NCI-H69 (cell line): ENCODE results near the gene TTF1.

Source experiments
- DNase-seq: peaks from one replicate; lab custom pipeline; 2025; lab: John Stamatoyannopoulos, UW

Gene TTF1, protein sequence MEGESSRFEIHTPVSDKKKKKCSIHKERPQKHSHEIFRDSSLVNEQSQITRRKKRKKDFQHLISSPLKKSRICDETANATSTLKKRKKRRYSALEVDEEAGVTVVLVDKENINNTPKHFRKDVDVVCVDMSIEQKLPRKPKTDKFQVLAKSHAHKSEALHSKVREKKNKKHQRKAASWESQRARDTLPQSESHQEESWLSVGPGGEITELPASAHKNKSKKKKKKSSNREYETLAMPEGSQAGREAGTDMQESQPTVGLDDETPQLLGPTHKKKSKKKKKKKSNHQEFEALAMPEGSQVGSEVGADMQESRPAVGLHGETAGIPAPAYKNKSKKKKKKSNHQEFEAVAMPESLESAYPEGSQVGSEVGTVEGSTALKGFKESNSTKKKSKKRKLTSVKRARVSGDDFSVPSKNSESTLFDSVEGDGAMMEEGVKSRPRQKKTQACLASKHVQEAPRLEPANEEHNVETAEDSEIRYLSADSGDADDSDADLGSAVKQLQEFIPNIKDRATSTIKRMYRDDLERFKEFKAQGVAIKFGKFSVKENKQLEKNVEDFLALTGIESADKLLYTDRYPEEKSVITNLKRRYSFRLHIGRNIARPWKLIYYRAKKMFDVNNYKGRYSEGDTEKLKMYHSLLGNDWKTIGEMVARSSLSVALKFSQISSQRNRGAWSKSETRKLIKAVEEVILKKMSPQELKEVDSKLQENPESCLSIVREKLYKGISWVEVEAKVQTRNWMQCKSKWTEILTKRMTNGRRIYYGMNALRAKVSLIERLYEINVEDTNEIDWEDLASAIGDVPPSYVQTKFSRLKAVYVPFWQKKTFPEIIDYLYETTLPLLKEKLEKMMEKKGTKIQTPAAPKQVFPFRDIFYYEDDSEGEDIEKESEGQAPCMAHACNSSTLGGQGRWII

DNA sequence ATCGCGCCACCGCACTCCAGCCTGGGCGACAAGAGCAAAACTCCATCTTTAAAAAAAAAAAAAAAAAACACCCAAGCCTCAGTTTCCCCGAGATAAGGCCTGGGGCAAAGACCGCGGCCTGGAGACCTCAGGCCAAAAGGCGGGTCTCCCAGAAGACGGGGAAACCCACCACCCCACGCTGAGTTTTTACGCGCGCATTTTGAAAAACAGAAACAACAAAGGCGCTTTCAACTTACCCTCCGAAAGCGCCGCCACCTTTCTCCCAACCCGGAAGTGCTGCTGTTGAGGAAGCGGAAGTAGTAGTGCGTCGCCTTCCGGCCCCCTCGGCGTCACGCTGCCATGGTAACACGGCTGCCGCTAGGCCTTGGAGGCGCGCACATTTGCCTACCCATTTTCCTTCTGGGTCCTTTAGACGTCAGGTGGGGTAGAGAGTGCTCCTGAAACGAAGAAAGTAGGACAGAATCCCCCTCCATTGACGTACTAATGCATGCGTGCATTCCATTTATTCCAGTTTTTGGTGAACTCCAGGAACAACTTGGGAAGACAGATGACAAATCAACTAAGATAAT lies at the start of gene TTF1:
Gene TTF1 (minus strand): TSS at position 287 of the 569 bp plus-strand sequence. CDS start 4,019 bp downstream, outside the sequence.
- peak; percentile 97 for DNase-seq

DNA sequence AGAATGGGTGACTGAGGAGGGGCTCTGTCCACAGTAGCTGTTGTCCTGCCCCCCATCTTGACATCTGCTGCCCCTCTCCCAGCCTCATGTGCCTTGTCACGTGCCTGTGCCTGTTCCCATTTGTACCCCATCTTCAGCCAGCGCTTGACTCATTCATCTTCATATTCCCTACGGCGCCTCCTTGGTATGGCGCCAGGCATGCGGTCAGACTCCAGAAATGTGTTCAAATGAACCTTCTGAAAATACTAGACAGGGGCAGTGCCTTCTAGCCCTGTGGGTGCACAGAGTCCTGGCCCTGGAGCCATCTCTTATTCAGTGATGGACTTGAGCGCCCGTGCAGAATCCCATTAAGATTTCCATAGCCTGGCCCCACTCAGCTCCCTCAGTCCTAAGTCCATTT lies 49.6 kb upstream of the TTF1 start:
- no peak for DNase-seq

DNA sequence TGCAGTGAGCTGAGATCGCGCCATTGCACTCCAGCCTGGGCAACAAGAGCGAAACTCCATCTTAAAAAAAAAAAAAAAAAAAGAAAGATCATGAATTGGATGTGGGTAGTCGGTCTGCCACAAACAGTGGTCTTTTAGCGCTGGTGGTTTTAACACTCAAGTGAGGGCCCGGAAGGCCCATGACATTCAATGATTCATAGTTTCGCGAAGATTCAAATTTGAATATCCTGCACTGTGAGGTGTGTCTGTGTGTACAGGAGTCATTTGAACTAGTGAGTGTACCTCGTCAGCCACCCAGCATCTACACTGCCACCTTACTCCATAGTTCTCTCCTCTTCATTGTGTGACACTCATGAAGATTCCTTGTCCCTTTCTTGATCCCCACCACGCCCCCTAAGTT lies 44.6 kb upstream of the TTF1 start:
- DNase-seq, result no peak

DNA sequence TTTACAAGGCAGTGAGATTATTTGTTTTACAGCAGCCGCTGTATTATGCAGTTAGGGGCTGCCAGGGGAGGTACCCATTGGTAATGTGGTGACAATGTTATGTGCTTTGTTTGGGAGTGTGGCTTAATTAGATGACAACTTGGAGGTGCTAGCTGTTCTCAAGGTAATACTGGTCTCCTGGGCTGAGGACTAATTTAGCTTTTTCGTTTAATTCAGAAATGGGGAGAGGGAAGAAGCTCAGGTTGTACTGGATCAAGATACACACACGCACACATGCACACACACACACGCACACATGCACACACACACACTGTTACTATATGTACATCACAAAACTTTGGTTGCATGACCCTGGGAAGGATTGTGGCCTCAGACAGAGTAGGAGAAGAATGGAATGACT lies 41.3 kb upstream of the TTF1 start:
- no peak for DNase-seq

DNA sequence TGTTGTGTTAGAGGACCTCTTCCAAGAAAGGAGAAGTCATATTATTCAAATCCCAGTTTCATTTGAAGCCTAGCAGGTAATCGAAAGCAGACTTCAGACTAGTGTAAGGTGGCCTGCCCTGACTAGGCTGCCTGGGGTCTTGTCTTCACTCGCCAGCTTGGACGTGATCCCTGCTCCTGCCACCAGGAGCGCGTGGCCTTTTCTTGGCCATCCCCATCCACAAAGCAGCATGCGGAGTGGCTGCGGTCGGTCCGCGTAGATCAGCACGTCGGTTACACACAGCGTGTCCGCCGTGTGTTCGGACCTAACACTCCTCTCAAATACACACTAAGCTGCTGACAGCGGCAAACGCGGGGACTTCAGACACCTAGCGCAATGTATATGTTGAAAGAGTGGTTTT lies 40.7 kb upstream of the TTF1 start:
- DNase-seq, result no peak

DNA sequence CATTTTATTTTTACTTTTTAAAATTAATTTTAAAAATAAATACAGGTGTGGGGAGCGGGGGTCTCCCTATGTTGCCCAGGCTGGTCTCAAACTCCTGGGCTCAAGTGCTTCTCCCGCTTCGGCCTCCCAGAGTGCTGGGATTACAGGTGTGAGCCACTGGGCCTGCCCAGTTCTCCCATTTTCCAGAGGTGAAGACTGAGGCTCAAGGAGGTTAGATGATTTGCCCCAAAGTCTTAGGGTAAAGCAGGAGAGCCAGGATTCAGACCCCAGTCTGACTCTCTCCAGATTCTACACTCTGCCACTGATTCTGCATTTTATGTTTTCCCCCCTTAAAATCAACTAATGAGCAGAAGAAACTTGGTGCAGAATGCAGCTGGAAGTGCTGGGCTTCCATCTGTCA lies 40.2 kb upstream of the TTF1 start:
- no peak for DNase-seq

DNA sequence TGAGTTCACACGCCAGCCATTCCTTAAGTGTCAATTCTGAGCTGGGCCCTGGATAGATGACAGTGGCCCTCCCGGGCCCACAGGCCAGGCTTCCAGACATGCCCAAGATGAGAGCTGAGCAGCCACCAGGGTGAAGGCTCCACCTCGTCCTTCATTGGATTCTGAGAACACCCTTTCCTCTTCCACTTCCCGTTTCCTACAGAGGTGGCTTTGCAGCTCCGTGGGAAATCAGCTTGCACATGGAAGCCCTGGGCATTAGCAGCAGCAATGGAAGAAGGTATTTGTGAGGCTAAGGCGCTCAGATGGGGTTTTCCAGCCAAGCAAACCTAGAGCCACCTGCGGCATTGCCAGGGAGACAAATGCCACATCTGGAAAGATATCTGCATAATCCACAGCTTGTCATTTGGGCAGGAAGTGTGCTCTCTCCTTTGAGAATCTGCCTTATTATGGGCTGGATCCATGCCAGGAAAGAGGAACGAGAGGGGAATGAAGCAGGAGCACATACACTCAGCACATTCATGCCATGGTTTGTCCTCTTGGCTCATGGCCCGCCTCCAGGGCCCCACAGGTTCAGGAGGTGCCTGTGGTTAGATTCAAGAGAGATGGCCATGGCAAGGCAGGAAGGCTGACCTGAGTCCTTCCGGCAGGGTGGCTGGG lies 37.4 kb upstream of the TTF1 start:
- peak; percentile 83 for DNase-seq

DNA sequence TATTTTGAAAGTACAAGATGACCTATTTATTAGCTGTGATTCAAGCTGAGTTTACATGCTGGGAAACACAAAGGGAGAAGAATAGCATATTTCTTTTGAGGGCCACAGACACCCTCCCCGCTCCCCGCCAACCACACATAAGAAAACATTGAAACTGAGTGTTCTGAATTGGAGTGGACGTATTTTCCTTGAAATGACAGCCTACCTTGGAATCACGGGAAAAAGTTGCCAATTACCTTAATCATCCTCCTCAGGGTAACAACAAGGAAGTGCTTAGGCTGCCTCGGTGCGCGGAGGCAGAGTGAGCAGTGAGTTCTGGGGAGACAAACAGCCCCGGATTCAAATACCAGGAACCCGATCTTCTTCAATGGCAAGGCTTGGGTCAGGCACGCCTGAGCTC lies 34.8 kb upstream of the TTF1 start:
- no peak for DNase-seq

DNA sequence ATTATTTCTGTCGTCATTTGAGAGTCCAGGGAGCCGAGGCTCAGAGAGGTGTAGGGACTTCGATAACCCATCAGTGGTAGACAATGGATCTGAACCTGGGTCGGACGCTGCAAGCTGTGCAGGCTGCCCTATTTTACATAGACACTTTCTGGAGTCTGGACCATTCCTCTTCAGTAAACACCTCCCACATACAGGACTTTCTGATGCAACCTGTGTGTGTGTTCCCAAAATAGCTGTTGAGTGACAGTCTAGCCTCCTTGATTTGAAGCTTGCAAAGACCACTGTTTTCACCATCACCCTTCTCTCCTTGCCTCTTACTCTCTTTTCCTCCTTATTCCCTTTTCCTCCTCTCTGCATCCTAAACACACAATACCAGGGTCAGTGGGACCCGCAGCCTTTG lies 34.1 kb upstream of the TTF1 start:
- DNase-seq, result no peak

DNA sequence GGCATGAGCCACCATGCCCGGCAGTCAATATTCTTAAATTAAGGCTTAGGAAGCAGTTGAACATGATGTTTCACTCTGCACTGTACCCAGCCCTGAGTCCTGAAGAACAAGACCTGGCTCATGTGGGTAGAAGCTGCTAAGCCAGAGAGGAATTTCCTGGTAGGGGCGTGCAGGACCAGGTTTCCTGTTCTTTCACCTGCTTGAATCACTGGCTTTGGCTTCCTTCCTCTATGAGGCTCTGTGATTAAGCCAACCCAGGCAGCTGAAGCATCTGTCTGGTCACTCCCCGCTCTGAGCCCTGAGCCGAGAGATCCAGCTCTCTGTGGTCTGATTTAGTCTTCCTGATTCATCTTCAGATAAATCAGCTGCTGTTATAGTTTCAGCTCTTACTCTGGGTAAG lies 32.5 kb upstream of the TTF1 start:
- DNase-seq, result no peak

DNA sequence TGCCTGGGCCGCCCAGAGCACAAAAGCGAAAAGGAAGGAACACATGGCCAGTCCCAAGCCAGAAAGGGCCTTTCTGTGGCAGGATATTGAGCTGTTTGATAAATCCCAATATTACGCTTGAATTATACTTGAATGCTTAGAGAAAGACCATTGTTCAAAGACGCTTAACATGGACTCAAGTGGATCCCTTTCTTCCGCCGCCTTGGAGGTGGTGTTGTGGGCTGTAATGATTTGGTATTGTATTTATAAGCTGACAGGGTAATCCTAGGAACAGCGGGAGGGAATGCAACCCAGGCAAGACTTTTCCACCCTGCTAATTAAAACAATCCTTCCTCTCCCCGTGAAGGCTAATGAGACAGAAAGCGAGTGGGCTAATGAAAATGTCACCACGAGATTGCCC lies 28.2 kb upstream of the TTF1 start:
- DNase-seq, result no peak

DNA sequence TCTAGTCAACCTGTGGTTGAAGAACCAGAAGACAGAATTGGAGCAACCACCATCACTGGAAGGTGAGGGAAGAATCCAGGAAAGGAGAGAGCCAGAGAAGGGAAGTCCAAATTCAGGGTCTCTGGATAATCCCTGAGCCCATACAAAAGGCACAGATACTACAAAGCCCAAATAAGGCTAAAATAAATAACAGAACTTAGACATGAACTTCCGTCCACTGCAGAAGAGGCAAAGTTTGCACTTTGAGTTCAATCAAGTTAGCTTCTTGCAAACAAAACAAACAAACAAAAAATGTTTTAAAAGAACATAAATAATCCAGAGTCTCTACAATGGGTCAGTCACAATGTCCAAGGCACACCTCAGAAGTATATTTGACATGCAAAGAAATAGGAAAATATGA lies 24.4 kb upstream of the TTF1 start:
- no peak for DNase-seq

DNA sequence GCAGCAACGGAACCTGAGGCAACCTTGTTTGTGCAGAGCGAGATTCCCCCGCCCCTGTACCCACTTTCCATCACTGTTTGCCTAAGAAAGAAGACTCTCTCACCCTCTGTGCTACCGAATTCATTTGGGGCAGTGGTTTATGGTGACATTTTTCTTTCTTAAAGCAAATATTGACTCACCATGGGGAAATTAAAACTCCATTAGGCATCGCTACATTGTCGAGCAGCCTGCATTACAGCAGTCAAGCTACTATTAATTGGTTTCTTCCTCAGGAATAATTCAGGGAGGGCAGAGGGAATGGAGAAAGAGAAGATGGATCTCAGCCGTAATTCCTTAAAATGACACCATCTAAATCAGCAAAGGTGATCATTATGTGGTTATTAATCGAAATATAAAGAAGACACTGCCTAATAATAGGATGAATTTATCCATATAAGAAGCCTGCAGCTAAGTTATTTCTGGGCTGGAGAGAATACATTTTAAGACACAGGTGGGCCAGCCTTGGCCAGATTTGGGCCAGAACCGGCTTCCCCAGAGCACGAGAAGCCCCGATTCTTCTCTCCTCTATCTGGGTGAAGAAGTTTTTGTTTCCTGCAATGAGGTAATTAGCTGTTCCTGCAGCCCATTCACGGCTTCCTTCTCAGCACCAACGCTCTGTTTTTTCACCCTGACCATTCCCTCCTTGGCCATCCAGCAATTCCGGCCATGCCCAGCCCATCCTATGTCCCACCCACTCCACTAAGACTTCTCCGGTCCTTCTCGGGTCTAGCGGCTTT lies 20.2 kb upstream of the TTF1 start:
- peak; percentile 92 for DNase-seq

DNA sequence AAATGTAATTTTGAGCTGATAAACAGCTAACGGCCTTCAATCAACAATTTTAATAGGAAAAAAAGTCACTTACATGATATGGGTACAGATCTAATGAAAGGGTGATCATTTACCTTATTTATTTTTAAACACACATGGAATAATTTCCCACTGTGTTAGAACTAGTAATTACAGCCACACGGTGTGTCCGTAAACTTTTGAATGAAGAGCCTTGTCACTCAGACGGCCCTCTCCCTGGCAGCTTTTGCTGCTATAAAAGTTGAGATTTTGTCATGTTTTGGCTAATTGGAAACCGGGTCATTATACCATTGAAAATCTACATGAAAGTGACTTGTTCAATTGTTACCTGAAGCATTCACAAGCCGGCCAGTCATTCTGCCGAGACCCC lies 19.0 kb upstream of the TTF1 start:
- peak; percentile 66 for DNase-seq

DNA sequence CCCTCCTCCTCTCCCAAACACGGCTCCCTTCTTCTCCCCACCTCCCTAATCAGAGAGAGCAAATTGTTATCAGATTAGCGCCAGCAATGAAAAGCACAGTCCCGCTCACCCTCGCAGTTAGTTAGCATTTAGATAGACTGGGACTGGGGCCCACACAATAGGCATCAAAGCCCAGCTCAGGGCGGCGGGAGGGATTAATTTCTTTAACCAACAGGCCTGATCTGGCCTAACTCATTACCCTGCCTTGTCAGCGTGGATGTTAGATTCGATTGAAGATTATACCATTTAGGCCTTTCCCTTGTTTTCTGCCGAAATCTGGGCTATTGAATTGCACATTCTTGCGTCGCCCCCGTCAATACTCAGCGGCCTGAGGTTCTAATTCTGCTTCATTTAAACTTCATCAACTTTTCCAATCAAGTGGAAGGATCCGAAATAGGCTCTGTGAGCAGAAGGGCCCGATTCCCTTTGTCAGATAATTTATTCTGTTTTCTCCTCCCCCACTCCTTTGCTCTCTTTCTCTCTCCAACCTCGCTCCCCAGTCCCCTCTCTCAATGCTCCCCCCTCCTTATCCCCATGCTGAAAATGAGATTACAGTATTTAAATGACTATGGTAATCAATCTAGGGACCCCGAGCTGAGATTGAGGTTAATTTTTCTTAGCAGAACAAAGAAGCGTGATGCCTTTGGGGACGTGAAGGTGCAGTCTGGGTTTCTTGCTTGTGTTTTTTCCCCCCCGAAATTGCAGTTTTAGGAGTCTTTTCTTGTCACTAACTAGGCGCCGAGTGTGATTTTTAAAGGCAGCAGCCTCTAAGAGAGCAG lies 18.4 kb upstream of the TTF1 start:
- peak; percentile 55 for DNase-seq

DNA sequence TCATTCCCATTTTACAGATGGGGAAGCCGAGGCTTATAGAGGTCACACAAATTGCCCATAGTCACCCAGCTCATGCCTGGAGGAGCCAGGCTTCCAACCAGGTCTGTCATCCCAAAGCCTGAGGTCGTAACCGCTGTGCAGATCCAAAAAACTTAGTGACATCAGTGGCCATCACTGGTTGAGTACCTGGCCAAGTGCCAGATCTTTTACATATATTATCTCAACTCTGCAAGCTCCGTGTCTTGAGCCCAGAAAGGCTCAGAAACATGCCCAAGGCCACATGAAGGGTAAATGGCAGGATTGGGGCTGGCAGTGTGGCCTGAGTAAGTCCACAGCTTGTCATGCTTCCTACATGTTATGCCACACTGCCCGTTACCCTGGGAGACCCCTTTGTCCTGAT lies 16.9 kb upstream of the TTF1 start:
- DNase-seq, result no peak

DNA sequence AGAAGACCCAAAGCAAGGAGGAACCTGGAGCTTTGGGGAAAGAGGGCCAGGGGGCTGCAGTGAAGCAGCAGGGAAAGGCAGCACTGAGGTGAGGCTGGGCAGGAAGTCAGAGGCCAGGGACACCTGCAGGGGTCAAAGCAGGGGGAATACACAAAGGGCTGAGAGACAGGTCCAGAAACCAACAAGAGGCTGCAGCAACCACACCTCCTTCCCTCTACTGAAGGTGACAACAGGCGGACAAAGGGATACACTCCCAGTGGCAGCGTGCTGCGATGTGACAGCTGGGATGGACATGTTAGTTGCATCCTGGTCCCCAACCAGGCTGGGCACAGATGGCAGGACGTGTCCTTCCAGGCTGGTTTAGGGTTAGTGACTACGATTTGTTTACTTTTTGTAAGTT lies 15.9 kb upstream of the TTF1 start:
- no peak for DNase-seq

DNA sequence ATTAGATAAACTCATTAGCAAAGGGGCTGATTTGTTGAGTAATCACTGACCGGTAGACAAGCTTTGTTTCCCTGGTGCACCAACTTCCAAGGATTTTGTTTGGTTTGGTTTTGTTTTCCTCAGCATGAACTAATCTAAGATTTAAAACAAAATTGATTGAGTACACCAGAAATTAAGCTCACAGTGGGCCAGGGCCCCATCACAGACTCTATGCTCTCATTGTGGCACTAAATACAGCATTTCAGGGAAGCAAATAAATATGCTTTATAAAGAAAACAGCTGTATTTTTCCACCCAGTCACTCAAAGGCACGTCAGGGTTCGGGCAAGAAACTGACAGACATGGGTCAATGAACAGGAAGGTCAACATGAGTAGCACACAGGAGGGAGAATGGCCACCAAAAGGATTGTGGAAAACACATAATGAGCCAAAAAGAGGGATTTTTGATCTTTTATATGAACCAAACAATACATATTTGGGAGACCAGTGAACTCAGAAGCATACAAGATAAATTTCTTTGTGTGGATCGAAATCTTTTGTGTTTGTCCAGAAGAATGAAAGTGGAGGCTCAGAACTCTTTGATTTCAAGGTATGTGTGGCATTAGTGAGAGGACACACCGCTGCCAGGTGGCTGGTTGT lies 12.2 kb upstream of the TTF1 start:
- DNase-seq, result peak; percentile 69

DNA sequence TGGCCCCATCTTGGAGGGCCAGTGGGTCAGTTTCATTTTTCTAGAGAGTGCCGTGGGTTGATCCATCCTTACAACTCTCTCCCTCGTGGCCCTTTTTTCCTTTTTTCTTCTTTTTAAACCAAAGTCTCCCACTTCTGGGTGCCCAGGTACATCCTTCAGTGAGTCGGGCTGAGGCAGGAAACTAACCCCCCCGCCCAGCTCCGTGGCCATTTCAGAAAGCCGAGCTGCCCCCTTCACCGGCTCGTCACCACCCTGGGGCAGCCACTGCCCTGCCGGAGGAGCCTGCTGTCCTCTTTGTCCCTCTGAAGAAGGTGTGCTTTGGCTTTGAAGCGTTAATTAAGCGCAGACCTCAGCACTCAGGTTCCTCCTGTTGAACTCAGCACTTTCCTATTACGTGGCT lies 8.5 kb upstream of the TTF1 start:
- peak; percentile 48 for DNase-seq

DNA sequence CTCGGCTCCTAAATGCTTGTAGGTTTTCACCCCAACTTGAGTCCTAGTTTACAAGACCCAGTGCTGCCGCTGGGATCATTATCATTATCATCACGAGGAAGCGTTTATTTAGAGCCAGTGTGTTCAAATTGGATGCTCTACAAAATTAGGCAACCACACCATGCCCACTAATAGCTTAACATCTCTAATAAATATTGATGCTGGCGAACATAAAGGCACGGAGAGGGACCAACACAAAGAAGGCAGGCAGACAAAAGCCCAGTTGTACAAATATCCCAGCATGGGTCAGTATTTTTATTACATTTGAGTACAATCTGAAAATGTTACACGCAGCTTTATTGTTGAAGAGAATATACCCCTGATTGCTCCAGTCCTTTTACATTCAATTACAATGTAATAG lies 8.1 kb upstream of the TTF1 start:
- no peak for DNase-seq
